Type B pancreatic cell (in vitro differentiated cells): ENCODE results near the gene ARHGAP11A. TPM values are rescaled to one million over a fixed set of nuclear protein-coding genes. Genes with fewer than 3 reads are reported as not detected.

Source experiments
- DNase-seq: peaks from one replicate; pipeline ENCODE4 v3.0.0; 2021; ENCODE audit warnings: mixed read lengths; ENCODE audit not compliant: unreplicated experiment; ENCODE audit errors: extremely low spot score
- H3K27ac Mint-ChIP-seq: 2 replicates; pipeline ENCODE4 v1.8.0; 2021; ENCODE audit warnings: mild to moderate bottlenecking, mixed read lengths
- H3K27me3 Mint-ChIP-seq: 2 replicates; pipeline ENCODE4 v1.8.0; 2021; ENCODE audit warnings: mixed read lengths
- H3K36me3 Mint-ChIP-seq: 2 replicates; pipeline ENCODE4 v1.8.0; 2021; ENCODE audit warnings: mixed read lengths
- H3K4me1 Mint-ChIP-seq: one replicate; pipeline ENCODE4 v1.8.0; 2021; ENCODE audit warnings: mixed read lengths; ENCODE audit not compliant: unreplicated experiment
- H3K4me3 Mint-ChIP-seq: 2 replicates; pipeline ENCODE4 v1.8.0; 2021; ENCODE audit warnings: mild to moderate bottlenecking, mixed read lengths
- H3K9me3 Mint-ChIP-seq: 2 replicates; pipeline ENCODE4 v1.8.0; 2021; ENCODE audit warnings: mixed read lengths
- total RNA-seq: library from RNA; stranded (reverse); gene quantifications from 2 replicates; pipeline ENCODE4 v1.2.1, GENCODE V29; 2021; ENCODE audit warnings: low replicate concordance
- TF ChIP-seq, protein P1 (sequence below): fragments of 200-600 bp; sonication (generic); conservative IDR thresholded peaks from 2 replicates; pipeline ENCODE4 v1.5.0; 2021; ENCODE audit warnings: antibody characterized with exemption, mild to moderate bottlenecking

ARHGAP11A gene
- total RNA-seq, 1 donor from 2014 or later = 52.6 TPM

DNA sequence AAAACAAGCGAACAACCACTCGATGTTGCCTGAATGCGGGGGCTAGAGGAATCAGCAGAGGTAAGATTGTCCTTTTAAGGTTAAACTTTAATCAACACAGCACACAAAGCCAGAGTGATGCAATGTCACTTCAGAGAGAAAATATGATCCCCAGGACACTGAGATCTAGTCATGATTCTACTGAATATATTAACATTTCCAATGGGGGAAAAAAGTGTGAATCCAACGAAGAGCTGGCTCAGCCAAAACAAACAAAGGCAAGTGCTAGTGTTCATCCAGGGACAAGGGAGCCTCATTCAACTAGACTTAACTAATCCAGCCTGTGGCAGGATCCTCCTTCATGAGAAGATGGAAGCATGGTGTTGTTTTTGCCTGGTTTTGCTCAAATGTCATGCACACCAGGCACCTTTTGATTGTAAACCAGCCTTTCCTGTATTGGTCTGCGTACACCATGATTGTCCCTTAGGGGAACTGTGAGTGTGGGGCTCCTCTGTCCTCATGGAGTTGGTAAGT lies 62.0 kb downstream of the ARHGAP11A start:
- Mint-ChIP-seq H3K27me3 (no peaks in the 10 kb centered on the region), H3K9me3 (no peaks in the 10 kb centered on the region)

DNA sequence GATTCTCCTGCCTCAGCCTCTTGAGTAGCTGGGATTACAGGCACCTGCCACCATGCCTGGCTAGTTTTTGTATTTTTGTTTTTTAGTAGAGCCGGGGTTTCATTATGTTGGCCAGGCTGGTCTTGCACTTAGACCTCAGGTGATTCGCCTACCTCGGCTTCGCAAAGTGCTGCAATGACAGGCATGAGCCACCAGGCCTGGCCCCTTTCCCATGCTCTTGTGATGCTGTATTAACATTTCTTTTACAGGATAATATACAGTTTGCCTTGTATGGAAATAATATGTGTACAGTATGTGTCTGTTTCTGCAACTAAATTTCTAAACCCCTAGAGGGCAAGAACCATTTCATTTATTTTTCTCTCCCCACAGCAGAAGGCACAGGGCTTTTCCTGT lies 64.0 kb downstream of the ARHGAP11A start:
- Mint-ChIP-seq H3K27ac (no peak overlapping the region), H3K4me1 (peaks cover 11% of the 10 kb centered on the region), H3K36me3 (no peaks in the 10 kb centered on the region), H3K4me3 (no peak overlapping the region), H3K9me3 (no peaks in the 10 kb centered on the region), H3K27me3 (no peaks in the 10 kb centered on the region)
- TF ChIP-seq, protein P1, sequence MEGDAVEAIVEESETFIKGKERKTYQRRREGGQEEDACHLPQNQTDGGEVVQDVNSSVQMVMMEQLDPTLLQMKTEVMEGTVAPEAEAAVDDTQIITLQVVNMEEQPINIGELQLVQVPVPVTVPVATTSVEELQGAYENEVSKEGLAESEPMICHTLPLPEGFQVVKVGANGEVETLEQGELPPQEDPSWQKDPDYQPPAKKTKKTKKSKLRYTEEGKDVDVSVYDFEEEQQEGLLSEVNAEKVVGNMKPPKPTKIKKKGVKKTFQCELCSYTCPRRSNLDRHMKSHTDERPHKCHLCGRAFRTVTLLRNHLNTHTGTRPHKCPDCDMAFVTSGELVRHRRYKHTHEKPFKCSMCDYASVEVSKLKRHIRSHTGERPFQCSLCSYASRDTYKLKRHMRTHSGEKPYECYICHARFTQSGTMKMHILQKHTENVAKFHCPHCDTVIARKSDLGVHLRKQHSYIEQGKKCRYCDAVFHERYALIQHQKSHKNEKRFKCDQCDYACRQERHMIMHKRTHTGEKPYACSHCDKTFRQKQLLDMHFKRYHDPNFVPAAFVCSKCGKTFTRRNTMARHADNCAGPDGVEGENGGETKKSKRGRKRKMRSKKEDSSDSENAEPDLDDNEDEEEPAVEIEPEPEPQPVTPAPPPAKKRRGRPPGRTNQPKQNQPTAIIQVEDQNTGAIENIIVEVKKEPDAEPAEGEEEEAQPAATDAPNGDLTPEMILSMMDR = peak; percentile 44
- no peak for DNase-seq

More for the DNA sequence above, 62.0 kb downstream of the ARHGAP11A start:
- TF ChIP-seq, protein P1 = no peak
- DNase-seq = no peak
- Mint-ChIP-seq H3K4me3 (no peak overlapping the region), H3K27ac (peak overlapping the region; percentile 2), H3K36me3 (no peaks in the 10 kb centered on the region), H3K4me1 (peaks cover 11% of the 10 kb centered on the region)

DNA sequence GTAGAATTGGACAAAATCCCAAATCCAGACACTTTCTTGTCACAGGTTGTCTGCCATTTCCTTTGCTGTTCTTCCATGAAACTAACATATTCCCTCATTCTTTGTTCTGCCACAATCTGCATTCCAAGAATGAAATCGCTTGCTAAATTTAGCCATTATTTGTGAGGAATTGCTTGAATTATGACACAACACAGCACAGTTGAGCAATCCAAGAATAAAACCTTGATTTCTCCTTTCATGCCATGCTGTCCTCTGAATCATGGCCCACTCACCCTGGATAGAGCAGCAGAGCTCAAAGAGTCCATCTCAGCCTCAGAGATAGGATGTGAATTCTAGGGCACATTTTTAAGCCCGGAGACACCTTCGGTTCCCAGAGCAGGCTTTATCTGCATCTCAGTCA lies 67.3 kb downstream of the ARHGAP11A start:
- no peak overlapping the region for H3K27ac Mint-ChIP-seq
- H3K4me1 Mint-ChIP-seq = peaks cover 4% of the 10 kb centered on the region
- DNase-seq = no peak
- no peaks in the 10 kb centered on the region for H3K9me3 Mint-ChIP-seq
- TF ChIP-seq, protein P1 = no peak
- H3K36me3 Mint-ChIP-seq = no peaks in the 10 kb centered on the region
- H3K27me3 Mint-ChIP-seq = no peaks in the 10 kb centered on the region
- no peak overlapping the region for H3K4me3 Mint-ChIP-seq

DNA sequence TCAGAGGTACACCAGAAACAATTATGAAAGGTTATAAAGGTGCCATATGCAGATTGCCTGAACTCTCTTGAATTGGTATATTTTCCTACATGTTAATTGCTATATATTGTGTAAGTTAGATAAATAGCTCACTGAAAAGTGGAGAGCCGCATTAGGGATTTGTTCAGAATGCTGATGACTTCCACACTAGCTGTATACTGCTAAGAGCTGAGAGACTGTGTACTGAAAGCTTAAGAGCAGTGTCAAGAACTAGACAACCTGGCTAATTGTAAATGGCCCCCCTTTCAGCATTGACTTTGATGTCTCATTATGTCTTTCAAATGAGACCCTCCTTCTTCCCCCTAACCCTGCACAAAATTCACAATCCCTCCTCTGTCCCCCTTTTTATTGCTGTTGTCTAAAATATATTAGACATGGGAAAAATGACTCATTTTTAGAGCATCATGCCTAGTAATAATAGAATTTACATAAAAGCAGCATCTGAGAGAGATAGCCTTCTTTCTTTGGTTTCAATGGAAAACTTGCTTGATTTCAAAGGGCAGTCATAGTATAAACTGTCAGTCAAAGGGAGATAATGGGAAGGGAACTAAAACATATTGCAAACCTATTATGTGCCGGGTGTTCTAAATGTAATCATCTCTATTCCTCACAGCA lies 67.8 kb downstream of the ARHGAP11A start:
- no peaks in the 10 kb centered on the region for H3K27me3 Mint-ChIP-seq
- no peak for DNase-seq
- H3K27ac Mint-ChIP-seq = no peak overlapping the region

DNA sequence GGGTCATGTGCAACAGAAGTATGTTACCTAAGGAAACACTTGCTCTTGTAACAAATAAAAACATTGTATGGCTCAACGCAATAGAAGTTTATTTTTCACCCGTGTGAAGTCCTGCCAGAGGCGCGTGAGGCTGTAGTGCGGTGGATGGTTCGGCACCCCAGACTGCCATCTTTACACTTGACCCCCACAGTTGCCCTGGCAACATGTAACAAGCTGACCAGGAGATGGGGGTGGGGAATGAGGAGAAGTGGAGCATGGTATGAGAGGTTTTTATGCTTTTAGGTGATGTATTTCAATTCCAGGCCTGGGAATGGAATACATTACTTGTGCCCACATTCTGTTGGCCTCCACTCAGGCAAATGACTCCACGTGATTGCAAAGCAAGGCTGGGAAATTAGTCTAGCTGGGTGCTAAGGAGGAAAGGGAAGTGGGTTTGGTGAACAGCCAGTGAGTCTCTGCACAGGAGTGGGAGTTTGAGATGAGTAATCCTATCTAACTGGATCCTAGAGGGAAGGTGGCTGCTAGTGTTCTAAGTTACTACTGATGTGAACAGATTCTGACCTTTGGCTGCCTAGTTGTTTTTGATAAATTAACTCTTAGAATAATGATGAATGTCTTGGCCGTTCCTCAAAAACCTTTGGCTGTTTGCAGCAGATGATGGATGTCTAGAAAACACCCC lies 68.7 kb downstream of the ARHGAP11A start:
- DNase-seq = no peak
- H3K27me3 Mint-ChIP-seq = no peaks in the 10 kb centered on the region
- no peaks in the 10 kb centered on the region for H3K4me1 Mint-ChIP-seq
- H3K27ac Mint-ChIP-seq = no peak overlapping the region
- H3K4me3 Mint-ChIP-seq = no peak overlapping the region
- no peaks in the 10 kb centered on the region for H3K36me3 Mint-ChIP-seq
- TF ChIP-seq, protein P1 = no peak
- no peaks in the 10 kb centered on the region for H3K9me3 Mint-ChIP-seq

More for the DNA sequence above, 67.8 kb downstream of the ARHGAP11A start:
- Mint-ChIP-seq H3K4me1 (no peaks in the 10 kb centered on the region), H3K4me3 (no peak overlapping the region), H3K36me3 (no peaks in the 10 kb centered on the region), H3K9me3 (no peaks in the 10 kb centered on the region)
- TF ChIP-seq, protein P1 = no peak
